Amygdala (tissue), 56 donors: Measurements from ENCODE around the gene INSYN2B.

ENCODE experiments used
- DNase-seq, 56 donors: peaks; one replicate each; lab custom pipeline; 2025; lab: John Stamatoyannopoulos, UW

The INSYN2B gene

GRCh38 chr5:169980418-169981053, at the start of gene INSYN2B:
Gene INSYN2B (minus strand): TSS chr5:169980495. CDS start chr5:169883898, 96,597 bp downstream.
- DNase-seq, result peak; percentile 6 to 94 (median 73)

GRCh38 chr5:170028124-170028523, 47.8 kb upstream of the INSYN2B start:
- no peak for DNase-seq

- no peak for DNase-seq
Observed at GRCh38 chr5:170025853-170026252, 45.6 kb upstream of the INSYN2B start.

- DNase-seq, result no peak
Observed at GRCh38 chr5:170021506-170021905, 41.2 kb upstream of the INSYN2B start.

- no peak for DNase-seq
Observed at GRCh38 chr5:170020423-170020822, 40.1 kb upstream of the INSYN2B start.

- DNase-seq, result no peak
Observed at GRCh38 chr5:170012622-170013021, 32.3 kb upstream of the INSYN2B start.

- no peak for DNase-seq
Observed at GRCh38 chr5:170011751-170012150, 31.5 kb upstream of the INSYN2B start.

- peak in 4 of 56 donors; percentile 1 to 12 (median 2) for DNase-seq
Observed at GRCh38 chr5:170010595-170010994, 30.3 kb upstream of the INSYN2B start.

- DNase-seq, result no peak
Observed at GRCh38 chr5:170008376-170008775, 28.1 kb upstream of the INSYN2B start.

GRCh38 chr5:170006021-170006420, 25.7 kb upstream of the INSYN2B start:
- DNase-seq, result no peak

- no peak for DNase-seq
Observed at GRCh38 chr5:170000155-170000554, 19.9 kb upstream of the INSYN2B start.

GRCh38 chr5:169999621-170000020, 19.3 kb upstream of the INSYN2B start:
- no peak for DNase-seq

GRCh38 chr5:169997798-169998197, 17.5 kb upstream of the INSYN2B start:
- no peak for DNase-seq

- DNase-seq, result no peak
Observed at GRCh38 chr5:169993485-169993790, 13.1 kb upstream of the INSYN2B start.

GRCh38 chr5:169992789-169993484, 12.6 kb upstream of the INSYN2B start:
- DNase-seq, result no peak

GRCh38 chr5:169991115-169991869, 11.0 kb upstream of the INSYN2B start:
- peak in 1 of 56 donors; percentile 10 for DNase-seq

- no peak for DNase-seq
Observed at GRCh38 chr5:169989365-169989764, 9.1 kb upstream of the INSYN2B start.

- DNase-seq, result no peak
Observed at GRCh38 chr5:169988947-169989346, 8.7 kb upstream of the INSYN2B start.

- no peak for DNase-seq
Observed at GRCh38 chr5:169988206-169988605, 7.9 kb upstream of the INSYN2B start.

- DNase-seq, result peak in 2 of 56 donors; percentile 22 to 44
Observed at GRCh38 chr5:169979871-169980270, 424 bp downstream of the INSYN2B start.

- peak in 5 of 56 donors; percentile 12 to 60 (median 27) for DNase-seq
Observed at GRCh38 chr5:169978714-169979113, 1.6 kb downstream of the INSYN2B start.
